Endothelial cell of umbilical vein (primary cell): ENCODE data around the gene GRIA1. TPM values are rescaled to one million over a fixed set of nuclear protein-coding genes. Genes with fewer than 3 reads are reported as not detected.

Experiments used
- Bru-seq: library from RNA; stranded (reverse); fragments of 400-500 nt; gene quantifications from one replicate; lab custom pipeline; 2021; lab: Mats Ljungman, UMichigan
- BruChase-seq, 2 experiments: library from RNA; stranded (reverse); fragments of 400-500 nt; gene quantifications; one replicate each; lab custom pipeline; 2021; lab: Mats Ljungman, UMichigan
- BruUV-seq: library from RNA; stranded (reverse); fragments of 400-500 nt; replicated peaks from 2 replicates; lab custom pipeline; 2021; lab: Mats Ljungman, UMichigan
- CTCF ChIA-PET: fragments of 300-600, 350-600 bp; sonication (Branson Sonifier 250); formaldehyde crosslinking; loops from one replicate; lab custom pipeline; 2021; ENCODE audit warnings: antibody characterized with exemption, inconsistent platforms; lab: Charles Lee
- POLR2A ChIA-PET: fragments of 300-600, 350-600 bp; sonication (Branson Sonifier 250); formaldehyde crosslinking; loops from one replicate; lab custom pipeline; 2021; ENCODE audit warnings: antibody characterized with exemption, inconsistent platforms; lab: Charles Lee
- DNase-seq: peaks from one replicate; pipeline ENCODE4 v3.0.0-alpha.2; 2011; ENCODE audit warnings: low read depth, low spot score
- FAIRE-seq: peaks from 2 replicates; lab custom pipeline; 2011; peaks lifted over from hg19 to GRCh38; lab: Jason Lieb, UNC
- H2AFZ ChIP-seq: 2 replicates; pipeline ENCODE4 v1.6.0; 2012; ENCODE audit warnings: low read depth, low read length, control low read depth, inconsistent platforms
- H3K27ac ChIP-seq: 2 replicates; pipeline ENCODE4 v1.5.1; 2011; ENCODE audit warnings: low read depth, mild to moderate bottlenecking, control low read depth, low read length, moderate library complexity; ENCODE audit not compliant: insufficient read depth
- H3K27me3 ChIP-seq, 2 experiments: 2 replicates each; pipeline versions ENCODE4 v1.6.0 to v1.6.1; 2011; ENCODE audit warnings: low read length in 2 of 2, mixed read lengths in 1 of 2; ENCODE audit not compliant: control insufficient read depth in 2 of 2, insufficient read depth in 2 of 2
- H3K36me3 ChIP-seq, 2 experiments: 2 replicates in 1 of 2; 3 replicates in 1 of 2; pipeline ENCODE4 v1.5.1; 2011; ENCODE audit warnings: low read length in 2 of 2, mild to moderate bottlenecking in 1 of 2, moderate library complexity in 1 of 2; ENCODE audit not compliant: control insufficient read depth in 2 of 2, insufficient read depth in 2 of 2; ENCODE audit errors: extremely low read depth in 1 of 2
- H3K4me1 ChIP-seq: 3 replicates; pipeline ENCODE4 v1.5.1; 2011; ENCODE audit warnings: mild to moderate bottlenecking, low read length; ENCODE audit not compliant: control insufficient read depth, insufficient read depth; ENCODE audit errors: extremely low read depth
- H3K4me2 ChIP-seq: 2 replicates; pipeline ENCODE4 v1.6.1; 2011; ENCODE audit warnings: low read length, control low read depth, mixed read lengths; ENCODE audit not compliant: insufficient read depth
- H3K4me3 ChIP-seq, 3 experiments: fragments of 200-600 bp in 1 of 3; sonication (generic), shearing (Covaris generic) in 1 of 3; replicated peaks in 1 of 3; 2 replicates each; pipeline ENCODE4 v1.5.1; 2011 to 2016; ENCODE audit warnings: control low read depth in 3 of 3, low read length in 3 of 3, mild to moderate bottlenecking in 2 of 3, inconsistent platforms in 1 of 3, low read depth in 1 of 3, moderate library complexity in 1 of 3; ENCODE audit not compliant: insufficient read depth in 1 of 3
- H3K79me2 ChIP-seq: 2 replicates; pipeline ENCODE4 v1.6.0; 2012; ENCODE audit warnings: low read length, inconsistent platforms; ENCODE audit not compliant: control insufficient read depth, insufficient read depth
- H3K9ac ChIP-seq: replicated peaks from 2 replicates; pipeline ENCODE3; 2011; ENCODE audit warnings: low read length, control low read depth; ENCODE audit not compliant: insufficient read depth; ENCODE audit errors: extremely low read depth
- H3K9me1 ChIP-seq: replicated peaks from 3 replicates; pipeline ENCODE4 v1.6.0; 2011; ENCODE audit warnings: mild to moderate bottlenecking, low read length; ENCODE audit not compliant: control insufficient read depth, insufficient read depth; ENCODE audit errors: extremely low read depth
- H3K9me3 ChIP-seq: replicated peaks from 2 replicates; pipeline ENCODE4 v1.5.1; 2012; ENCODE audit warnings: low read length, inconsistent platforms; ENCODE audit not compliant: control insufficient read depth, insufficient read depth
- H4K20me1 ChIP-seq: replicated peaks from 2 replicates; pipeline ENCODE3; 2011; ENCODE audit warnings: mild to moderate bottlenecking, low read length; ENCODE audit not compliant: control insufficient read depth, insufficient read depth; ENCODE audit errors: extremely low read depth
- CTCF ChIP-seq, 2 donors: IDR thresholded peaks; 1 replicate in 1 of 2; 2 replicates in 1 of 2; pipeline ENCODE4 v1.5.1; 2011; ENCODE audit warnings: low read length in 2 of 2, mild to moderate bottlenecking in 2 of 2, moderate library complexity in 2 of 2, control low read depth in 1 of 2, inconsistent platforms in 1 of 2, low read depth in 1 of 2; ENCODE audit not compliant: insufficient read depth in 1 of 2; ENCODE audit errors: extremely low read depth in 1 of 2
- EZH2 ChIP-seq: IDR thresholded peaks from 2 replicates; pipeline ENCODE4 v1.6.1; 2012; ENCODE audit warnings: borderline replicate concordance, low read depth, mild to moderate bottlenecking, moderate library complexity, low read length, inconsistent platforms; ENCODE audit not compliant: severe bottlenecking
- FOS ChIP-seq: IDR thresholded peaks from 2 replicates; pipeline ENCODE4 v1.6.1; 2011; ENCODE audit warnings: mild to moderate bottlenecking, low read length, moderate library complexity, borderline replicate concordance; ENCODE audit not compliant: insufficient read depth
- GATA2 ChIP-seq: IDR thresholded peaks from 2 replicates; pipeline ENCODE4 v1.7.0; 2011; ENCODE audit warnings: low read depth, mild to moderate bottlenecking, moderate library complexity, mixed read lengths, low read length; ENCODE audit not compliant: insufficient read length, insufficient read depth
- JUN ChIP-seq: IDR thresholded peaks from 2 replicates; pipeline ENCODE4 v1.6.1; 2011; ENCODE audit warnings: borderline replicate concordance, low read depth; ENCODE audit not compliant: insufficient read length, insufficient read depth
- MAX ChIP-seq: IDR thresholded peaks from 2 replicates; pipeline ENCODE4 v1.6.1; 2011; ENCODE audit not compliant: insufficient read depth, insufficient read length
- MYC ChIP-seq: IDR thresholded peaks from one replicate; pipeline ENCODE4 v1.6.1; 2011; ENCODE audit warnings: mild to moderate bottlenecking, low read depth, low read length
- POLR2A ChIP-seq: IDR thresholded peaks from 2 replicates; pipeline ENCODE4 v1.6.1; 2012; ENCODE audit warnings: low read depth, mild to moderate bottlenecking, control low read depth, low read length
- POLR2AphosphoS5 ChIP-seq: IDR thresholded peaks from 2 replicates; pipeline ENCODE4 v1.6.1; 2012; ENCODE audit warnings: low read depth, mild to moderate bottlenecking, control low read depth, low read length, moderate library complexity; ENCODE audit not compliant: insufficient read depth
- dilution Hi-C: fragments of 300-500 bp; cut with MboI; formaldehyde crosslinking; loops from one replicate; pipeline ENCODE4 v1.15.0; 2019; ENCODE audit warnings: low sequenced_read_pairs; ENCODE audit not compliant: extremely low pct_ligation_motif_present
- intact Hi-C: fragments of 100-400 bp; cut with micrococcal nuclease; formaldehyde crosslinking; loops from one replicate; pipeline ENCODE4 v1.10.0; 2022
- long read RNA-seq: library from polyadenylated mRNA; stranded (forward); transcript quantifications from one replicate; pipeline ENCODE4 v2.0.0, GENCODE V29; 2021
- polyA minus RNA-seq, 3 experiments: library from RNA; depleted of rRNA, polyadenylated mRNA; stranded (reverse); fragments of >200 nt; gene quantifications; 1 replicate in 1 of 3; 2 replicates in 2 of 3; pipeline ENCODE4 v1.2.3, GENCODE V29; 2011
- polyA plus RNA-seq, 4 experiments: library from polyadenylated mRNA; depleted of rRNA in 3 of 4; stranded (reverse) in 3 of 4; unstranded in 1 of 4; fragments of >200 nt; gene quantifications; 2 replicates each; pipeline versions ENCODE4 v1.2.1 to v1.2.3, GENCODE V29; 2011 to 2012; ENCODE audit warnings: missing spikeins in 1 of 4
- total RNA-seq: library from RNA; stranded (reverse); gene quantifications from 2 replicates; pipeline ENCODE4 v1.2.3, GENCODE V29; 2021

Gene GRIA1
- total RNA-seq (not detected in 2 replicates), polyA plus RNA-seq (not detected in 2 replicates), polyA minus RNA-seq (not detected in 2 replicates), Bru-seq, nascent RNA (percentile 5 among the genes with signal in this experiment), BruChase-seq, experiment 1, labeled RNA remaining after a 6-hour chase (percentile 1 among the genes with signal in this experiment), BruChase-seq, experiment 2, labeled RNA remaining after a 2-hour chase (percentile 1 among the genes with signal in this experiment)
- polyA plus RNA-seq (2011; cell fraction: cytosol; rRNA removed): not detected in 2 replicates
- polyA plus RNA-seq (2011; cell fraction: nucleus; rRNA removed): not detected in 2 replicates
- not detected in 2 replicates for polyA plus RNA-seq (2012)
- not detected for polyA minus RNA-seq (2011; cell fraction: cytosol; rRNA and poly(A)+ RNA removed)
- not detected in 2 replicates for polyA minus RNA-seq (2011; cell fraction: nucleus; rRNA and poly(A)+ RNA removed)
- long read RNA-seq: 0 reads

- Histone ChIP-seq H2AFZ (no peak within 1 kb of the TSS), H3K27me3 (peaks cover 28 to 30% of the 10 kb centered on the region in 2 experiments), H4K20me1 (no peaks in the 10 kb centered on the region), H3K9me3 (no peaks in the 10 kb centered on the region), H3K9me1 (no peaks in the 10 kb centered on the region), H3K36me3 (no peaks in the 10 kb centered on the region), H3K4me3 (no peak within 1 kb of the TSS), H3K9ac (no peak within 1 kb of the TSS), H3K4me2 (no peak within 1 kb of the TSS), H3K4me1 (no peaks in the 10 kb centered on the region), H3K27ac (no peak within 1 kb of the TSS), H3K79me2 (no peaks in the 10 kb centered on the region)
- ChIA-PET POLR2A (no interaction called here), CTCF (interaction anchor here (1.8 to 2.7 kb wide), 2 partner anchors 221 to 474 kb away, joined by 5 to 9 read pairs; no protein-coding TSS in a partner anchor)
- no TSS peak for BruUV-seq
- no peak for FAIRE-seq
- intact Hi-C loops (no loop called here), dilution Hi-C loops (no loop called here)
- DNase-seq: no peak
- TF ChIP-seq CTCF (IDR thresholded peaks at IDR 0.05; ENCODE audit: extremely low read depth in 1 of 2, insufficient read depth in 1 of 2, low read depth in 1 of 2, low read length in 2 of 2) (no peak), GATA2 (no peak), JUN (no peak), POLR2A (no peak), POLR2AphosphoS5 (no peak), MAX (no peak), MYC (no peak), EZH2 (no peak), FOS (no peak)
Observed at GRCh38 chr5:153490118-153491037, at the start of gene GRIA1. TSS of gene GRIA1 (plus strand) at chr5:153490670.
